Stimulated activated CD8-positive, alpha-beta memory T cell treated with anti-CD3 and anti-CD28 coated beads, Interleukin-7, amount 100 ng/mL, for 4 hours (primary cell): ENCODE measurements around the gene OR2AG2.
A peak's percentile ranks its signal among the peaks of the same experiment; 100 is the strongest.

ENCODE experiments used
- DNase-seq, 2 donors: peaks; one replicate each; pipeline ENCODE4 v3.0.0-alpha.2; 2020; ENCODE audit warnings: low read depth in 2 of 2

Gene OR2AG2

DNA sequence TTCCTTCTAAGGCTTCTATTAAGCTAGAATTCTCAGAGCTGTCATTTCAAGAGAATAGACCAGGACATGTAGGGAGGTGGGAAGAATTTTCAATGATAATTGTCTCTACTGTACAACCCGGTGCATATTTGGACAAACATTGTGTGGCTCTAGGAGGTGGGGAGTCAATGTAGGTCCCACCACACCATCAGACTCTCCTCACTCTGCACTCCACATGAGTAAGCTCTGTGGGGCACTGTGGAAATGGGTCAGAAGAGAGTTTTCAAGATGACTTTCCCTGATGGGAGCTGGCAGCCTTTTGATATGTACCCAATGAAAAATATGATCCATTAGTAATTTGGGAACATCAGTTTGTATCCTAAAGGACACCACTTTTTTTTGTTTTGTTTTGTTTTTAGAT lies 33.2 kb downstream of the OR2AG2 start:
- DNase-seq = no peak

DNA sequence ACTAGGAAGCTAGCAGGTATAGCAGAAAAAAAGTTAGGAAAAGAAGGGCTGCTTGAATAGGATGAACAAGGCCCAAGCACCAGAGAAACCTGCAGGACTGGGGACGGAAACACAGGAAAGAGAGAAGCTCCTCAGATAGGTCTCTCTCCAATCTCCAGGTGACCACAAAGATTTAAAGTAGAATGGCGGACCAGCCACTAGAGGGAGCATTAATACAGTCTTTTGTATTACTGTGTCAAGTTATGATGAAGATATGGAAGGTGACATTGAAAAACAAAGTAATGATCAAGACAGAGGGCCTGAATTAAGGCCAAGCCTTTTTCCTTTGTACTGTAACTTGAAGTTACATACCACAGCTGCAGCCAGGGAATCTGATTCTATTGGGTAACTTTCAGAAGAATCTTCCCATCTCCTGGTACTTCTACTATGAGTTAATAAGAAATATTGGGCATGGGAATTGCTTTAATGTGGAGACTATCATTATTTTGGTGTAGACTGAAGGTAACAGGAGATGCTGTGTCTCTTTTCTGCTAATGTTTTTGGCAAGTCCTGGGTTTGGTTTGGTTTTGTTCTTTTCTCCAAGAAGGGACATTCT lies 33.8 kb downstream of the OR2AG2 start:
- DNase-seq = peak; percentile 16 to 52

- no peak for DNase-seq
These were observed 35.2 kb downstream of the OR2AG2 start for GRCh38 chr11:6736495-6737121.

DNA sequence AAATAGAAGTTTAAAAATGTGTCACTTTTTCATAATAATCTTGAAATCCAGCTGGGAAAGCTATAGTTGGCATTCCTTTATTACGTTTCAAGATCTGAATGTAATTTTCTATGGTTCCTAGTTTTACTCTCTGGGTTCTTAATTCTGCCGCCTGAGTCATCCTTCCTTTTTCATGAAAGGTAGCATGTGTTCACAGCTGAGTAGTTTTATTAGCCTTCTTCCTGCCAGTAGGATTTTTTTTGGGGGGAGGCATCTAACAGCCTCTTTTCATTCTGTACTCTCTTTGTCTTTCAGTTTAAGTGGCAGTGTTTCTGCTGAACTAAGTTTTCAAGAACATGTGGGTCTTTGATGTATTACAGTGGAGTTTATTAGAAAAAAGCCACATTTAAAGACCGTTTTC lies 36.5 kb downstream of the OR2AG2 start:
- DNase-seq = no peak

GRCh38 chr11:6734616-6735015 lies 37.2 kb downstream of the OR2AG2 start:
- no peak for DNase-seq

- DNase-seq = no peak
These were observed 38.2 kb downstream of the OR2AG2 start for GRCh38 chr11:6733326-6734275.

DNA sequence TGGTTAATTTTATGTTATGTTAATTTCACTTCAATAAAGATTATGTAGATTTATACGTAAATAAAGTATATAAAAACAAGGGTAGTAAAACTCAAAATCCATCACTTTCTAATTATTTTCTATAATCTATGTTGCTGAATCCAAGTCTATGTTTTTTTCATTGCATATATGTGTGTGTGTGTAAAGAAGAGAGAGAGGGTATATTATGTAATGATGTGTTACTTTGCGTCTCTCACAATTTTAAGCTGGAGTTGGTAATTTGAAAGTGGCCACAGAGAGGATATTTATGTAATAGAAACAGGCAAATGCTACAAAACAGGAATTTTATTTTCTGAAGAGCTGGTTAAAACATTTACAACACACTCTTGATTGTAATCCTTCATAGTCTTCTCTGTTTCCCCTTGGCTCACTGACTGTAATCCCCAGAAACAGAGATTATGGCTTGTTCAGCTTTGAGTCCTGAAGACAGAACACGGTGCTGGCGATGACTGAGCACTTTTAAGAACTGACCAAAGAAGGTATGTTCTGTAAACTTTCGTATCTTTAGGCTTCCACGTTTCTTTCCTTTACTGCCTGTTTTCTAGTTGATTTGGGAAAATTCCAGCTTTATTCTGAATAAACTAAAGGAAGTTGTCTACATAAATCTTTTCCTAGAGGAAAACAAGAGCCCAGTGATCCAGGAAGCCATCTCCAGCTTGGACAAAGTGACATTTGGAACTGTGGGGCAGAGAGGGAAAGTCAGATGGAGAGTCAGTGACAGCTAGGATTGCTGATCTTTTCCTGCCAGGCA lies 43.6 kb downstream of the OR2AG2 start:
- DNase-seq = no peak

DNA sequence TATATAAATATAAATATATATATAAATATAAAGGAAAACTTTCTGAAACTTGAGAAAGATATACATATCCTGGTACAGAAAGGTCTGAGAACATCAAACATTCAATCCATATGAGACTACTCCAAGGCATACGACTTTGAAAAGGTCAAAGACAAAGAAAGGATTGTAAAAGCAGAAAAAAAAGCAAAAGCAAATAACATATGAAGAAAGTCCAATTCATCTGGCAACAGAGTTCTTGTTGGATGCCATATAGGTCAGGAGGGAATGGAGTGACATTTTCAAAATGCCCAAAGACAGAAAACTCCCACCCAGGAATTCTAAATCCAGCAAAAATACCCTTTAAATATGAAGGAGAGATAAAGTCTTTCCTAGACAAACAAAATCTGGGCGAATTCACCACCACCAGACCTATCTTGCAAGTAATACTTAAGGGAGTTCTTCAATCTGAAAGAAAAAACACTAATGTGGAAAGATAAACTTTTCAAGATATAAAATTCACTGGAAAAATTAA lies 46.3 kb downstream of the OR2AG2 start:
- DNase-seq = no peak

DNA sequence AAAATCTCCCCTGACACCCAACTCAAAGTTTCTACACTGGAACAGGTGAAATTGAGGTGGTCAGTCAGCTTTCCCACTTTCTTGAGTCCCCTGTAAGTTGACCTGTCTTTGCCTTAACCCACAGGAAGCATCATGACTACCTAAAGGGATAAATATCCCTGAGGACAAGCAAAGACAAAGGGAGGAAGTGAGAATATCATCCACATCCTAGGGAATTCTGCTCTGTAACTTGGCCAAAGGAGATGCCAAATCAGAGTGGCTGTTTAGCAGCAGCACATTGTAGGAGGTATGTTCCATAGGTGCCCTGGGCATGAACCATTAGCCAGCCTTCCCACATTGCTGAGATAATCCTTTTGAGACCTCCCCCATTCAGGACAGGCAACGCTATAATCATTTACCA lies 47.8 kb downstream of the OR2AG2 start:
- DNase-seq = no peak

DNA sequence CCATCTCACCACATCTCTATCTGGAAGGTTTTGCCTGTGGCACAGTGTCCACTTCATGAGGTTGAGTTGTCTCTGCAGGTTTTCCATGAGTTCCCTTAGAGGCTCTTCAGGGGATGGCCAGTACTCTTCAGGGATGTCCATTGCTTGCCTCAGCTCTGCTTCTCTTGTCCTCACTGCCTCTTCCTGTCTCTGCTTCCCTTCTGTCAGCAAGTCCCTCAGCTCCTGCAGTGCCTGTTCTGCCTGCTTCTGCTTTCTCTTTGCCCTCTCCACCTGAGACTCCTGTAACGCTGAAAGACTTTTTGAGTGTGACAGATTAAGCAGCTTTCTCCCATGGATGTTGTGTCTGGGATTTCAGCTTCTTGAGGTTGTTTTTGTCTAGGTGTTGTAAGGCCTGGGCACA lies 50.4 kb downstream of the OR2AG2 start:
- no peak for DNase-seq

GRCh38 chr11:6719576-6719975 lies 52.2 kb downstream of the OR2AG2 start:
- no peak for DNase-seq

GRCh38 chr11:6717426-6717825 lies 54.4 kb downstream of the OR2AG2 start:
- no peak for DNase-seq
